Hepatocyte (in vitro differentiated cells): ENCODE data around the gene C22orf23. TPM values are rescaled to one million over a fixed set of nuclear protein-coding genes. Genes with fewer than 3 reads are reported as not detected.

Experiments
- DNase-seq: peaks from one replicate; pipeline ENCODE4 v3.0.0-alpha.2; 2016; ENCODE audit warnings: low spot score
- H2AFZ ChIP-seq: fragments of 200-600 bp; sonication (generic); 2 replicates; pipeline ENCODE4 v1.6.0; 2016; ENCODE audit warnings: antibody characterized with exemption, mild to moderate bottlenecking
- H3K27ac ChIP-seq: fragments of 200-600 bp; sonication (generic); 2 replicates; pipeline ENCODE4 v1.5.1; 2016; ENCODE audit warnings: mild to moderate bottlenecking
- H3K27me3 ChIP-seq: fragments of 200-600 bp; sonication (generic); 2 replicates; pipeline ENCODE4 v1.6.1; 2016
- H3K36me3 ChIP-seq: fragments of 200-600 bp; sonication (generic); replicated peaks from 2 replicates; pipeline ENCODE4 v1.5.1; 2016; ENCODE audit warnings: low read depth; ENCODE audit not compliant: insufficient read depth
- H3K4me1 ChIP-seq: fragments of 200-600 bp; sonication (generic); 2 replicates; pipeline ENCODE4 v1.5.1; 2016; ENCODE audit warnings: mild to moderate bottlenecking, moderate library complexity; ENCODE audit not compliant: insufficient read depth
- H3K4me2 ChIP-seq: fragments of 200-600 bp; sonication (generic); 2 replicates; pipeline ENCODE4 v1.6.0; 2016
- H3K4me3 ChIP-seq: fragments of 200-600 bp; sonication (generic); 2 replicates; pipeline ENCODE4 v1.5.1; 2016; ENCODE audit warnings: mild to moderate bottlenecking
- H3K79me2 ChIP-seq: fragments of 200-600 bp; sonication (generic); 2 replicates; pipeline ENCODE4 v1.6.0; 2017; ENCODE audit warnings: mild to moderate bottlenecking
- H3K9me2 ChIP-seq: fragments of 200-600 bp; sonication (generic); replicated peaks from 2 replicates; pipeline ENCODE4 v1.6.0; 2017; ENCODE audit warnings: mild to moderate bottlenecking; ENCODE audit not compliant: insufficient read depth
- H3K9me3 ChIP-seq: fragments of 200-600 bp; sonication (generic); 2 replicates; pipeline ENCODE4 v1.5.1; 2016; ENCODE audit warnings: low read depth, mild to moderate bottlenecking
- H4K20me1 ChIP-seq: fragments of 200-600 bp; sonication (generic); 2 replicates; pipeline ENCODE4 v1.6.0; 2016; ENCODE audit warnings: mild to moderate bottlenecking; ENCODE audit not compliant: insufficient read depth, poor library complexity, severe bottlenecking
- EZH2 ChIP-seq: fragments of 200-600 bp; sonication (generic); IDR thresholded peaks from 2 replicates; pipeline ENCODE4 v1.6.1; 2016; ENCODE audit warnings: antibody characterized with exemption, mild to moderate bottlenecking, borderline replicate concordance
- EZH2phosphoT487 ChIP-seq: fragments of 200-600 bp; sonication (generic); IDR thresholded peaks from one replicate; pipeline ENCODE4 v1.6.1; 2018; ENCODE audit warnings: antibody characterized with exemption, mild to moderate bottlenecking, low read depth, moderate library complexity; ENCODE audit not compliant: unreplicated experiment, severe bottlenecking
- WGBS: methylation state at CpG from one replicate; pipeline ENCODE4 v1.1.6; 2016; ENCODE audit warnings: low lambda C conversion rate; ENCODE audit errors: missing lambda C conversion rate; 5-methylcytosine and 5-hydroxymethylcytosine counted together
- polyA plus RNA-seq: library from polyadenylated mRNA; unstranded; fragments of >200 nt; fragmentation: Nextera tagmentation; extraction: Ambion mirVana; gene quantifications from 2 replicates; pipeline ENCODE4 v1.2.1, GENCODE V29; 2016
- total RNA-seq: library from RNA; depleted of rRNA; stranded (reverse); fragments of >200 nt; gene quantifications from 2 replicates; pipeline ENCODE4 v1.2.3, GENCODE V29; 2014
- TF ChIP-seq, protein P1 (sequence below): fragments of 200-600 bp; sonication (generic); IDR thresholded peaks from 2 replicates; pipeline ENCODE4 v1.5.1; 2016; ENCODE audit warnings: antibody characterized with exemption, mild to moderate bottlenecking; ENCODE audit not compliant: poor library complexity

The C22orf23 gene
- total and polyA plus RNA-seq, 2 experiments from 2014 or later, result 0.29 to 0.30 TPM

GRCh38 chr22:37926358-37926757 lies 27.0 kb downstream of the C22orf23 start:
- H3K4me3 ChIP-seq, result no peak overlapping the region
- TF ChIP-seq EZH2phosphoT487 (no peak), EZH2 (no peak)
- TF ChIP-seq, protein P1, sequence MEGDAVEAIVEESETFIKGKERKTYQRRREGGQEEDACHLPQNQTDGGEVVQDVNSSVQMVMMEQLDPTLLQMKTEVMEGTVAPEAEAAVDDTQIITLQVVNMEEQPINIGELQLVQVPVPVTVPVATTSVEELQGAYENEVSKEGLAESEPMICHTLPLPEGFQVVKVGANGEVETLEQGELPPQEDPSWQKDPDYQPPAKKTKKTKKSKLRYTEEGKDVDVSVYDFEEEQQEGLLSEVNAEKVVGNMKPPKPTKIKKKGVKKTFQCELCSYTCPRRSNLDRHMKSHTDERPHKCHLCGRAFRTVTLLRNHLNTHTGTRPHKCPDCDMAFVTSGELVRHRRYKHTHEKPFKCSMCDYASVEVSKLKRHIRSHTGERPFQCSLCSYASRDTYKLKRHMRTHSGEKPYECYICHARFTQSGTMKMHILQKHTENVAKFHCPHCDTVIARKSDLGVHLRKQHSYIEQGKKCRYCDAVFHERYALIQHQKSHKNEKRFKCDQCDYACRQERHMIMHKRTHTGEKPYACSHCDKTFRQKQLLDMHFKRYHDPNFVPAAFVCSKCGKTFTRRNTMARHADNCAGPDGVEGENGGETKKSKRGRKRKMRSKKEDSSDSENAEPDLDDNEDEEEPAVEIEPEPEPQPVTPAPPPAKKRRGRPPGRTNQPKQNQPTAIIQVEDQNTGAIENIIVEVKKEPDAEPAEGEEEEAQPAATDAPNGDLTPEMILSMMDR, result no peak

DNA sequence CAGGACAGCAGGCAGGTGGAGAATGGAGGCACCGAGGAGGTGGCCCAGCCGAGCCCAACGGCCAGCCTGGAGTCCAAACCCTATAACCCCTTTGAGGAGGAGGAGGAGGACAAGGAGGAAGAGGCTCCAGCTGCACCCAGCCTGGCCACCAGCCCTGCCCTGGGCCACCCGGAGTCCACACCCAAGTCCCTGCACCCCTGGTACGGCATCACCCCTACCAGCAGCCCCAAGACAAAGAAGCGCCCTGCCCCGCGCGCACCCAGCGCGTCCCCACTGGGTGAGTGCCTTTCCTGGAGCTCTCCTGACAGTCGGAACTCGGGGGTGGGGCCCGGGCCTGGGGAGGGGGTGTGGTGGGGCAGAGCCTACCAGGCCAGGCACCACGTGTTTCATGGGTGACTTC lies 27.6 kb downstream of the C22orf23 start:
- no peaks in the 10 kb centered on the region for H3K9me2 ChIP-seq
- H4K20me1 ChIP-seq, result no peaks in the 10 kb centered on the region
- no peak overlapping the region for H2AFZ ChIP-seq
- H3K4me3 ChIP-seq, result no peak overlapping the region
- H3K36me3 ChIP-seq, result no peaks in the 10 kb centered on the region
- H3K9me3 ChIP-seq, result no peaks in the 10 kb centered on the region
- 99% methylated on average over 10 of the region's 15 CpGs for WGBS
- no peak for TF ChIP-seq EZH2phosphoT487
- TF ChIP-seq, protein P1, result no peak
- TF ChIP-seq EZH2, result no peak
- H3K27ac ChIP-seq, result no peak overlapping the region
- H3K79me2 ChIP-seq, result no peaks in the 10 kb centered on the region
- no peak for DNase-seq
- no peak overlapping the region for H3K4me2 ChIP-seq
- H3K4me1 ChIP-seq, result no peaks in the 10 kb centered on the region
- no peaks in the 10 kb centered on the region for H3K27me3 ChIP-seq

More at GRCh38 chr22:37926358-37926757, 27.0 kb downstream of the C22orf23 start:
- Histone ChIP-seq H3K9me2 (no peaks in the 10 kb centered on the region), H3K27ac (no peak overlapping the region), H3K36me3 (no peaks in the 10 kb centered on the region), H3K4me2 (no peak overlapping the region), H3K9me3 (no peaks in the 10 kb centered on the region), H4K20me1 (no peaks in the 10 kb centered on the region), H3K4me1 (no peaks in the 10 kb centered on the region), H2AFZ (no peak overlapping the region), H3K27me3 (no peaks in the 10 kb centered on the region), H3K79me2 (no peaks in the 10 kb centered on the region)
- 94% methylated on average over 7 of the region's 7 CpGs for WGBS
- no peak for DNase-seq

DNA sequence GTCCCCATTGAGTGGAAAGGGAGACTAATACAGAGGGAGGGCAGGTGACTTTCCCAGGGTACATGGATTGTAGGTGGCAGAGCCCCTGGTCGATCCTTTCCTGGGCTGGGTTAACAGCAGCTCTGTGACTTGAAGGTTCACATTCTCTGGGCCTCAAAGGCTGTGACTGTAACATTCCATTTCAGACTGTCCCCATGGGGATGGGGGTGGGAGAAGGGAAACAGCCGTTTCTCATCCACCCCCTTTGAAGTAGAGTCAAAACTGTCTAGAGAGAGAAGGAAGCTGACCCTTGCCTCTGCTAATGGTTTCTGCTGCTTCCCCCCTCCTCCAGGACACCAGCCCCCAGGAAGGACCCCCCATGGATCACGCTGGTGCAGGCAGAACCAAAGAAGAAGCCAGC lies 28.1 kb downstream of the C22orf23 start:
- Histone ChIP-seq H4K20me1 (no peaks in the 10 kb centered on the region), H3K27ac (no peak overlapping the region), H3K4me2 (no peak overlapping the region), H3K27me3 (no peaks in the 10 kb centered on the region), H3K36me3 (no peaks in the 10 kb centered on the region), H3K79me2 (no peaks in the 10 kb centered on the region), H3K4me1 (no peaks in the 10 kb centered on the region), H3K9me3 (no peaks in the 10 kb centered on the region), H3K9me2 (no peaks in the 10 kb centered on the region), H3K4me3 (no peak overlapping the region), H2AFZ (no peak overlapping the region)
- TF ChIP-seq EZH2phosphoT487, result no peak
- TF ChIP-seq, protein P1, result no peak
- no peak for TF ChIP-seq EZH2
- no peak for DNase-seq
- WGBS, result 94% methylated on average over 3 of the region's 3 CpGs

DNA sequence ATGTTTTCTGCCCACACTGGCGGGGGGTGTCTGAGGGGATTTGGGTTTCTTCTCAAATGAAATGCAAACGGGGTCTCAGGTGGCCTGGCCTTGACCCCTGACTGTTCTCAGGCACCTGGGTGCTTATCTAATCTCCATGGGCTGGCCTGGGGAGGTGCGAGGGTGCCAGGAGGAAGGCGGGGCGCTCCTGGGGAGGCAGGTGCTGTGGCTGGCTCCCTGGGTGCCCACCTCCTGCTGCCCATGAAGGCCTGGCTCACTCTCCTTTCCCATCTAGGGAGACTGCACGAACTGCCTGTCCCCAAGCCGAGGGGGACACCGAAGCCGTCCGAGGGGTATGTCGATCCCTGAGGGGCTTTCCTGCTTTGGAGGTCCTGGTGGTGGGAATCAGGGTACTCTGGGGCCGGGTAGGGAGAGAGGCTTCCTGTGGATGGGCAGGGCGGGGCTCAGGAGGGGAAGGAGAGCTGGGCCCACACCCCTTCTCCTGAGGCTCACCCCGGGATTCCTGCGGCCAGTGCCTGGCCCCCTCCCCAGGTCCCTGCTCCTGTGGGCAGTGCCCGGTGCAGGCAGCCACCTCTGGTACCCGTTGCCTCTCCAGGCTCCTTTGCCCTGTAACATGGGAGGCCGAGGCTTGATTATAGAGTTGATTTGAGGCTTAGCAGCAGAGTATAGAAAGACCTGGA lies 28.9 kb downstream of the C22orf23 start:
- no peaks in the 10 kb centered on the region for H4K20me1 ChIP-seq
- DNase-seq, result no peak
- H3K27me3 ChIP-seq, result no peaks in the 10 kb centered on the region
- H3K79me2 ChIP-seq, result no peaks in the 10 kb centered on the region
- no peak overlapping the region for H2AFZ ChIP-seq
- no peaks in the 10 kb centered on the region for H3K4me1 ChIP-seq
- no peaks in the 10 kb centered on the region for H3K36me3 ChIP-seq
- H3K9me2 ChIP-seq, result no peaks in the 10 kb centered on the region
- no peak overlapping the region for H3K4me2 ChIP-seq
- 94% methylated on average over 18 of the region's 18 CpGs for WGBS
- TF ChIP-seq EZH2 (no peak), EZH2phosphoT487 (no peak)
- TF ChIP-seq, protein P1, result no peak
- H3K4me3 ChIP-seq, result no peak overlapping the region
- H3K9me3 ChIP-seq, result no peaks in the 10 kb centered on the region
- no peak overlapping the region for H3K27ac ChIP-seq
